HUDEP-2 (cell line): ENCODE measurements around the gene CTNNBIP1.
A peak's percentile ranks its signal among the peaks of the same experiment; 100 is the strongest.

Experiments used
- DNase-seq, 76 experiments: peaks; one replicate each; lab custom pipeline; 2025; ENCODE audit not compliant: unreplicated experiment in 76 of 76; lab: John Stamatoyannopoulos, UW

CTNNBIP1 gene

GRCh38 chr1:9905010-9905409 is 5.1 kb downstream of the CTNNBIP1 start:
- no peak for DNase-seq

- DNase-seq: no peak
Observed at GRCh38 chr1:9904596-9904995, 5.5 kb downstream of the CTNNBIP1 start.

GRCh38 chr1:9903801-9904527 is 6.1 kb downstream of the CTNNBIP1 start:
- no peak for DNase-seq

GRCh38 chr1:9902060-9902452 is 8.0 kb downstream of the CTNNBIP1 start:
- DNase-seq: no peak

- peak in 17 of 76 experiments; percentile 4 to 35 (median 16) for DNase-seq
Observed at GRCh38 chr1:9901148-9902059, 8.7 kb downstream of the CTNNBIP1 start.

- DNase-seq: peak in 3 of 76 experiments; percentile 3 to 11 (median 9)
Observed at GRCh38 chr1:9900142-9901043, 9.7 kb downstream of the CTNNBIP1 start.

GRCh38 chr1:9894115-9894514 is 16.0 kb downstream of the CTNNBIP1 start:
- no peak for DNase-seq

- DNase-seq: no peak
Observed at GRCh38 chr1:9892563-9893528, 17.2 kb downstream of the CTNNBIP1 start.

GRCh38 chr1:9891207-9891606 is 18.9 kb downstream of the CTNNBIP1 start:
- DNase-seq: no peak

GRCh38 chr1:9890224-9890731 is 19.8 kb downstream of the CTNNBIP1 start:
- DNase-seq: no peak

- DNase-seq: no peak
Observed at GRCh38 chr1:9889411-9889810, 20.7 kb downstream of the CTNNBIP1 start.

GRCh38 chr1:9888886-9889285 is 21.2 kb downstream of the CTNNBIP1 start:
- no peak for DNase-seq

- no peak for DNase-seq
Observed at GRCh38 chr1:9887070-9887469, 23.0 kb downstream of the CTNNBIP1 start.

GRCh38 chr1:9886092-9886742 is 23.9 kb downstream of the CTNNBIP1 start:
- no peak for DNase-seq

GRCh38 chr1:9884805-9885204 is 25.3 kb downstream of the CTNNBIP1 start:
- DNase-seq: no peak

- DNase-seq: no peak
Observed at GRCh38 chr1:9883585-9884449, 26.3 kb downstream of the CTNNBIP1 start.

- no peak for DNase-seq
Observed at GRCh38 chr1:9882945-9883303, 27.1 kb downstream of the CTNNBIP1 start.

GRCh38 chr1:9882296-9882944 is 27.6 kb downstream of the CTNNBIP1 start:
- no peak for DNase-seq
